Pancreas (tissue), 10 donors: Measurements from ENCODE around the gene BECN2. TPM values are rescaled to one million over a fixed set of nuclear protein-coding genes. Genes with fewer than 3 reads are reported as not detected.

Experiments
- ATAC-seq, 4 donors: fragments of 200-7000 bp; cut with Tn5 transposase; one replicate each; pipeline versions ENCODE4 v1.8.0 to v1.9.1; 2020; ENCODE audit warnings: mild to moderate bottlenecking in 4 of 4, moderate library complexity in 4 of 4
- DNase-seq, 6 donors: peaks; one replicate each; pipeline ENCODE4 v3.0.0-alpha.2; 2020
- FAIRE-seq: peaks from 2 replicates; lab custom pipeline; 2012; peaks lifted over from hg19 to GRCh38; lab: Jason Lieb, UNC
- H3K27ac ChIP-seq, 4 donors: fragments of 200-600 bp; sonication (generic); 1 replicate in 3 of 4; 2 replicates in 1 of 4; pipeline versions ENCODE4 v1.5.0 to v1.8.0; 2020
- H3K27me3 ChIP-seq, 4 donors: fragments of 200-600 bp; one replicate each; pipeline ENCODE4 v1.8.0; 2021
- H3K36me3 ChIP-seq, 3 donors: fragments of 200-600 bp; sonication (generic) in 1 of 3; one replicate each; pipeline versions ENCODE4 v1.5.0 to v1.8.0; 2020 to 2021
- H3K4me1 ChIP-seq, 3 donors: fragments of 200-600 bp; one replicate each; pipeline ENCODE4 v1.8.0; 2021
- H3K4me3 ChIP-seq, 4 donors: fragments of 200-600 bp; sonication (generic) in 2 of 4; one replicate each; pipeline versions ENCODE4 v1.5.0 to v1.8.0; 2020 to 2021
- H3K9me3 ChIP-seq, 4 donors: fragments of 200-600 bp; one replicate each; pipeline ENCODE4 v1.8.0; 2021
- WGBS, 2 donors: extraction: QIAGEN DNeasy Blood & Tissue Kit; methylation state at CpG; one replicate each; pipeline ENCODE4 v1.1.7; 2013; 5-methylcytosine and 5-hydroxymethylcytosine counted together
- intact Hi-C, 3 donors: fragments of 100-400 bp; cut with DNase I; formaldehyde crosslinking; loops; one replicate each; pipeline versions ENCODE4 v1.11.1 to v1.14.2; 2022
- polyA plus RNA-seq, 2 donors: library from polyadenylated mRNA; stranded (reverse); fragments of 200-250 nt; gene quantifications; one replicate each; pipeline ENCODE4 v1.2.3, GENCODE V29; 2013
- total RNA-seq, 6 donors: library from RNA; stranded (reverse); fragmentation: NEBNext Ultra II Directional in 4 of 6; extraction: Animal tissue kit (Norgen Biotek cat#: 25700) in 4 of 6; gene quantifications; one replicate each; pipeline versions ENCODE4 v1.2.1 to v1.2.4, GENCODE V29; 2021 to 2023
- TF ChIP-seq, protein P1 (sequence below), 4 donors: fragments of 200-600 bp; sonication (generic) in 3 of 4; IDR thresholded peaks; one replicate each; pipeline versions ENCODE4 v1.5.0 to v1.8.0; 2021; ENCODE audit warnings: antibody characterized with exemption in 4 of 4
- donor health status: healthy with polysubstance abuse.
- donor health status: DM: no; HTN: no; CAD: no; lungs with moderate emphysema.
- donor health status: DM: no; HTN: no; CAD: no.
- donor health status: control.
- donor health status: control.
- donor health status: Bipolar disorder and iron deficiency.
- donor health status: DM: yes; HTN: yes; CAD: no.
- donor health status: DM: no; HTN: no; CAD: no.
- donor health status: DM: no; HTN: no; CAD: no.
- donor health status: DM: yes; HTN: yes; CAD: no.

BECN2 gene
- total and polyA plus RNA-seq, 8 donors, result not detected

DNA sequence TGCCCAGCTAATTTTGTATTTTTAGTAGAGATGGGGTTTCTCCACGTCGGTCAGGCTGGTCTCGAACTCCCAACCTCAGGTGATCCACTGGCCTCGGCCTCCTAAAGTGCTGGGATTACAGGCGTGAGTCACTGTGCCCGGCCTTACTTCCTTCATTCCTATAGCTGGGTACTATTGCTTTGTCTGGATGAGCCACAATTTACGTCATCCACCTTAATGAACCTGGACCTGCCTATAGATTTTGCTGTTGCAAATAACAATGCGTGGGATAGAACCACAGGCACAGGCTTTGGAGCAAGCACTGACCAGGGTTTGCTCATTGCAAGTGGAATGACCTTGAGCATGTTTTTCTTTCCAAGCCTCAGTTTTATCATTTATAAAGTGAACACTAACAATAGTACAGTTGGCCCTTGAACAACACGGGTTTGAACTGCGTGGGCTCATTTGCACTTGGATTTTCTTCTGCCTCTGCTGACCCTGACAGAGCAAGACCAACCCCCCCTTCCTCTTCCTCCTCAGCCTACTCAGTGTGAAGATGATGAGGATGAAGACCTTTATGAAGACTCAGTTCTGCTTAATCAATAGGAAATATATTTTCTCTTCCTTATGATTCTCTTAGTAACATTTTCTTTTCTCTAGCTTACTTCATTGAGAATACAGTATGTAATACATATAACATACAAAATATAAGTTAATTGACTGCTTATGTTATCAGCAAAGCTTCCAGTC, 33.3 kb upstream of the BECN2 start:
- no peak for DNase-seq
- no peak overlapping the region for H3K27ac ChIP-seq
- H3K4me1 ChIP-seq, result no peaks in the 10 kb centered on the region
- TF ChIP-seq, protein P1, sequence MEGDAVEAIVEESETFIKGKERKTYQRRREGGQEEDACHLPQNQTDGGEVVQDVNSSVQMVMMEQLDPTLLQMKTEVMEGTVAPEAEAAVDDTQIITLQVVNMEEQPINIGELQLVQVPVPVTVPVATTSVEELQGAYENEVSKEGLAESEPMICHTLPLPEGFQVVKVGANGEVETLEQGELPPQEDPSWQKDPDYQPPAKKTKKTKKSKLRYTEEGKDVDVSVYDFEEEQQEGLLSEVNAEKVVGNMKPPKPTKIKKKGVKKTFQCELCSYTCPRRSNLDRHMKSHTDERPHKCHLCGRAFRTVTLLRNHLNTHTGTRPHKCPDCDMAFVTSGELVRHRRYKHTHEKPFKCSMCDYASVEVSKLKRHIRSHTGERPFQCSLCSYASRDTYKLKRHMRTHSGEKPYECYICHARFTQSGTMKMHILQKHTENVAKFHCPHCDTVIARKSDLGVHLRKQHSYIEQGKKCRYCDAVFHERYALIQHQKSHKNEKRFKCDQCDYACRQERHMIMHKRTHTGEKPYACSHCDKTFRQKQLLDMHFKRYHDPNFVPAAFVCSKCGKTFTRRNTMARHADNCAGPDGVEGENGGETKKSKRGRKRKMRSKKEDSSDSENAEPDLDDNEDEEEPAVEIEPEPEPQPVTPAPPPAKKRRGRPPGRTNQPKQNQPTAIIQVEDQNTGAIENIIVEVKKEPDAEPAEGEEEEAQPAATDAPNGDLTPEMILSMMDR (IDR thresholded peaks at IDR 0.05), result no peak
- no peaks in the 10 kb centered on the region for H3K9me3 ChIP-seq
- no peaks in the 10 kb centered on the region for H3K27me3 ChIP-seq
- no peak for FAIRE-seq
- no peak overlapping the region for H3K4me3 ChIP-seq
- no peaks in the 10 kb centered on the region for H3K36me3 ChIP-seq
- 70 to 74% methylated on average over 10 of the region's 10 CpGs for WGBS, 2 donors
- ATAC-seq, result no peak
- intact Hi-C loops, result no loop called here

DNA sequence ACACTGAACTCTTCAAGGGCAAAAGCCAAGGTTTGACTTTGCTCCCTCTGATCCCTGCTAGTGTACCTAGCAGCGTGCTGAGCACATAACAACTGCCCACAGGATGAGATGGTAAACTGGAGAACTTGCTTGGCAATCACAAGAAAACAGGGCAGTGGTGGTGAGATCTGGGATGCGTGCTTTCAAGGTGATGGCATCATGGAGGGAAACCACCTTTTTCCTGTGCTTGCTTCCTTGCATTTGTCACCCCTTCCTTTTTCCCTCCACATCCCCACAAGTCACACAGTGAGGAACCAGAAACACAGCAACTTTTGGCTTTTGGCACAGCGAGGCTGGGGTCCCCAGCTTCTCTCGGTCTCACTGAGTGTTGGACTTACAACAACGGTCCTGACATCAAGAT, 31.4 kb upstream of the BECN2 start:
- FAIRE-seq, result no peak
- ATAC-seq, result no peak
- DNase-seq, result no peak
- Histone ChIP-seq H3K27ac (no peak overlapping the region), H3K4me1 (no peaks in the 10 kb centered on the region), H3K4me3 (no peak overlapping the region), H3K36me3 (no peaks in the 10 kb centered on the region), H3K9me3 (no peaks in the 10 kb centered on the region), H3K27me3 (no peaks in the 10 kb centered on the region)
- 85 to 87% methylated on average over 5 of the region's 5 CpGs for WGBS, 2 donors
- intact Hi-C loops, result no loop called here
- TF ChIP-seq, protein P1 (IDR thresholded peaks at IDR 0.05), result no peak

DNA sequence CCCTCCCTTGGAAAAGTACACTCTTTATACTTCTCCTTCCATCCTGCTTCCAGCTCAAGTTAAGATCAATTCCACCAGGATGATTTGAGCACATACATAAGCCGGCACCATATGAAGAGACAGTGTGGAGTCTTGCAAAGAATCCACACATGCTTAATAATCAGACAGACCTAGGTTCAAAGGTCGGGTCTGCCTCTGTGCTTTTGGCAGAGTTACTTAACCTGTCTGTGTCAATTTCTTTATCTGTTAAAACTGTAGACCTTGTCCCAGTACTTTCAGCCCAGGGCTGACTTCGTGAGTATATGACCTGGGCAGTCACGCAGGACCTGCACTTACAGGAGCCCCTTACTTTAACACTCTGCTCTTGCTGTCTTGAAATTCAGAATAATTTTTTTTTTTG, 30.2 kb upstream of the BECN2 start:
- Histone ChIP-seq H3K4me1 (no peaks in the 10 kb centered on the region), H3K4me3 (no peak overlapping the region), H3K36me3 (no peaks in the 10 kb centered on the region), H3K27me3 (no peaks in the 10 kb centered on the region), H3K27ac (no peak overlapping the region), H3K9me3 (no peaks in the 10 kb centered on the region)
- DNase-seq (no peak), ATAC-seq (no peak), FAIRE-seq (no peak)
- WGBS, 2 donors, result 37 to 56% methylated on average over 4 of the region's 4 CpGs
- intact Hi-C loops, result no loop called here
- TF ChIP-seq, protein P1 (IDR thresholded peaks at IDR 0.05), result no peak

DNA sequence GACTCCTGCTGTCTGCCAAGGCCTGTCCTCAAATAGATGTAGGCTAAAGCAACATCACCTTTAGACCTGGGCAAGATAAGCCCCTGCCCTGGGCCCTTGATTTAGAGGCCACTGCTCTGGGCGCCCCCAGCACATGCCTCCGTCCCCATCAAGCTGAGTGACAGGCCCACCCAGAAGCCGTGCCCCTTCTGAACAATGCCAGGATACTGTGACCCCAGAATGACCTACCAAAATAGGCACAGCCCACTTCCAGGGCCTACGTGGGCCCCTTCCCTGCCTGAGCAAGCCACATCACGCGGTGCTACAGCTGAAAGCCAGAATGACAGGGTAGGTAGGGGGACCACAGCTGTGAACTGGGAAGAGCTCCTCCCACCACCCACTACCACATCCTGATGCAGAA, 24.7 kb upstream of the BECN2 start:
- ATAC-seq (no peak), FAIRE-seq (no peak), DNase-seq (no peak)
- TF ChIP-seq, protein P1 (IDR thresholded peaks at IDR 0.05), result no peak
- Histone ChIP-seq H3K4me3 (no peak overlapping the region), H3K9me3 (no peaks in the 10 kb centered on the region), H3K27me3 (no peaks in the 10 kb centered on the region), H3K4me1 (no peaks in the 10 kb centered on the region), H3K36me3 (no peaks in the 10 kb centered on the region), H3K27ac (no peak overlapping the region)
- WGBS, 2 donors, result 62 to 78% methylated on average over 6 of the region's 6 CpGs
- intact Hi-C loops, result no loop called here

DNA sequence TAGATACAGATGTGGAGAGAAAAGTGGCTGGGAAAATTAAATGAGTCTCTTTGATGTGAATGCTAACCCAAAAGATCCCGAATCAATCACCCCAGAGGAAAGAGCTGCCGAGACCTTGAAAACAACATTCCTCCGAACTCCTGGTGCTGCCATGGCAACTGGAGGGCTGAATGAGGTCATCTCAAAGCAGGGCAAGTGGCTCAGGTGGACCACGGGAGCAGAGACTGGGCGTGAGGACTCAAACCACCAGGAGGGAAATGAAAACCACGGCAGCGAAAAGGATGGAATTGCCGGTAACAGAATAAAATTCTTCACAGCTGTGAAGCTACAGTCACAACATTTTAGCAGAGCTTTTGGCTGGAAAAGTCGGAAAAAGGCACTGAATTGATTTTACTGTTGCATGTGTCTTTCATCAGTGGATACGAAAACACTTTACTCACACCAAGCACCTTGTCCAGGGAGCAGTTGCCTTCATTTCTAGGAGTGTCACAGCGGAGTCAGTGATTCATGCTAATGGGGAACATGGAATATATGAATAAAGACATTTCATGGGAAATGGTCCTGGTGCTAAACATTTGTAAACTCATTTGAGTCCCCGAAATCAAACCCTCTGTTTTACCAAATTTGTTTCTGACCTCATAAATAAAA, 23.2 kb upstream of the BECN2 start:
- 22 to 23% methylated on average over 12 of the region's 12 CpGs for WGBS, 2 donors
- DNase-seq (peak in 3 of 6 donors; percentile 28 to 35 (median 34)), FAIRE-seq (no peak), ATAC-seq (peak in 3 of 4 donors; percentile 52 to 73 (median 54))
- Histone ChIP-seq H3K27me3 (no peaks in the 10 kb centered on the region), H3K4me3 (no peak overlapping the region), H3K36me3 (no peaks in the 10 kb centered on the region), H3K9me3 (no peaks in the 10 kb centered on the region), H3K4me1 (no peaks in the 10 kb centered on the region), H3K27ac (no peak overlapping the region)
- intact Hi-C loops, result no loop called here
- TF ChIP-seq, protein P1 (IDR thresholded peaks at IDR 0.05), result no peak
